OCI-LY7 (cell line): ENCODE results near the gene MAS1. TPM values are rescaled to one million over a fixed set of nuclear protein-coding genes. Genes with fewer than 3 reads are reported as not detected.
"Not testable (repeated sequence)": the region's sequence is repeated elsewhere in the genome, so short reads cannot be mapped to it uniquely, and the experiment has no call there.

Experiments
- BruUV-seq: library from RNA; stranded (reverse); fragments of 400-500 nt; replicated peaks from 2 replicates; lab custom pipeline; 2021; lab: Mats Ljungman, UMichigan
- CTCF ChIA-PET: fragments of 300-600 bp; sonication (Branson Sonifier 250); formaldehyde crosslinking; loops from one replicate; lab custom pipeline; 2022; ENCODE audit warnings: antibody characterized with exemption; ENCODE audit not compliant: unreplicated experiment; lab: Charles Lee
- POLR2A ChIA-PET: fragments of 300-600 bp; sonication (Branson Sonifier 250); formaldehyde crosslinking; loops from one replicate; lab custom pipeline; 2022; ENCODE audit warnings: antibody characterized with exemption; lab: Charles Lee
- DNase-seq: peaks from one replicate; pipeline ENCODE4 v3.0.0-alpha.2; 2015; ENCODE audit warnings: low spot score
- H2AFZ ChIP-seq: fragments of 200-600 bp; sonication (generic), shearing (Covaris generic); 2 replicates; pipeline ENCODE4 v1.6.1; 2014; ENCODE audit warnings: mild to moderate bottlenecking, antibody characterized with exemption, low read length, moderate library complexity
- H3K27ac ChIP-seq: fragments of 200-600 bp; sonication (generic); 2 replicates; pipeline ENCODE4 v1.5.1; 2014; ENCODE audit warnings: mixed run types, low read depth, mild to moderate bottlenecking, moderate library complexity, low read length, inconsistent platforms; ENCODE audit not compliant: poor library complexity, severe bottlenecking
- H3K36me3 ChIP-seq: fragments of 200-600 bp; sonication (generic); 2 replicates; pipeline ENCODE4 v1.6.1; 2014; ENCODE audit warnings: mild to moderate bottlenecking, antibody characterized with exemption, low read length, moderate library complexity, mixed read lengths; ENCODE audit not compliant: insufficient read depth
- H3K4me1 ChIP-seq: fragments of 200-600 bp; sonication (generic); 2 replicates; pipeline ENCODE4 v1.5.1; 2014; ENCODE audit warnings: mild to moderate bottlenecking, low read length; ENCODE audit not compliant: insufficient read depth, poor library complexity, severe bottlenecking
- H3K4me2 ChIP-seq: fragments of 200-600 bp; sonication (generic); 2 replicates; pipeline ENCODE4 v1.6.1; 2014; ENCODE audit warnings: mild to moderate bottlenecking, low read length
- H3K4me3 ChIP-seq: fragments of 200-600 bp; sonication (generic); 2 replicates; pipeline ENCODE4 v1.5.1; 2014; ENCODE audit warnings: mild to moderate bottlenecking, low read depth, low read length; ENCODE audit not compliant: poor library complexity, severe bottlenecking
- H3K79me2 ChIP-seq: fragments of 200-600 bp; sonication (generic); 2 replicates; pipeline ENCODE4 v1.6.1; 2016; ENCODE audit warnings: low read depth, mild to moderate bottlenecking, low read length, moderate library complexity, mixed read lengths; ENCODE audit not compliant: insufficient read depth
- H3K9me2 ChIP-seq: fragments of 200-600 bp; sonication (generic); 2 replicates; pipeline ENCODE4 v1.6.1; 2016; ENCODE audit warnings: mild to moderate bottlenecking, low read length, mixed read lengths; ENCODE audit not compliant: insufficient read depth
- H3K9me3 ChIP-seq: fragments of 200-600 bp; sonication (generic); 2 replicates; pipeline ENCODE4 v1.6.1; 2014; ENCODE audit warnings: mild to moderate bottlenecking, mixed run types, low read length, mixed read lengths
- H4K20me1 ChIP-seq: fragments of 200-600 bp; sonication (generic); 2 replicates; pipeline ENCODE4 v1.6.1; 2014; ENCODE audit warnings: mild to moderate bottlenecking, antibody characterized with exemption, low read length, moderate library complexity, mixed read lengths; ENCODE audit not compliant: insufficient read depth
- CTCF ChIP-seq: fragments of 200-600 bp; sonication (generic); conservative IDR thresholded peaks from 2 replicates; pipeline ENCODE4 v1.5.1; 2014; ENCODE audit warnings: mild to moderate bottlenecking, antibody characterized with exemption, low read length, moderate library complexity, mixed read lengths
- EZH2phosphoT487 ChIP-seq: fragments of 200-600 bp; sonication (generic); IDR thresholded peaks from 2 replicates; pipeline ENCODE4 v1.6.1; 2018; ENCODE audit warnings: low read depth, borderline replicate concordance, mild to moderate bottlenecking, mixed run types, antibody characterized with exemption, low read length, moderate library complexity, mixed read lengths
- intact Hi-C: fragments of 100-400 bp; cut with micrococcal nuclease; formaldehyde crosslinking; loops from one replicate; pipeline ENCODE4 v1.10.0; 2022; ENCODE audit not compliant: unreplicated experiment
- total RNA-seq, 2 experiments: library from RNA; depleted of rRNA in 1 of 2; stranded (reverse); fragments of >200 nt in 1 of 2; shearing (Covaris generic) in 1 of 2; gene quantifications; 2 replicates each; pipeline ENCODE4 v1.2.3, GENCODE V29; 2014 to 2022

Gene MAS1
- total RNA-seq, 2 experiments from 2014 or later: under 0.01 TPM; not detected in 1

GRCh38 chr6:159844737-159845645 is 45.8 kb upstream of the MAS1 start:
- no peak overlapping the region for H3K4me2 ChIP-seq
- no peaks in the 10 kb centered on the region for H3K79me2 ChIP-seq
- intact Hi-C loops: no loop called here
- H2AFZ ChIP-seq: no peak overlapping the region
- no peak overlapping the region for H3K27ac ChIP-seq
- H4K20me1 ChIP-seq: no peaks in the 10 kb centered on the region
- H3K9me2 ChIP-seq: no peaks in the 10 kb centered on the region
- H3K36me3 ChIP-seq: no peaks in the 10 kb centered on the region
- CTCF ChIA-PET: no interaction called here
- peaks cover 6% of the 10 kb centered on the region; the same call in 1 of the 2 replicates for H3K9me3 ChIP-seq
- TF ChIP-seq CTCF: no peak
- TF ChIP-seq EZH2phosphoT487: no peak
- POLR2A ChIA-PET: no interaction called here
- no peak for DNase-seq
- no peaks in the 10 kb centered on the region for H3K4me1 ChIP-seq
- no peak overlapping the region for H3K4me3 ChIP-seq
- no TSS peak for BruUV-seq

GRCh38 chr6:159848552-159848951 is 42.2 kb upstream of the MAS1 start:
- DNase-seq, H3K4me1 ChIP-seq, intact Hi-C loops, H2AFZ ChIP-seq, H3K4me3 ChIP-seq, H3K9me3 ChIP-seq, H3K36me3 ChIP-seq, H3K4me2 ChIP-seq, H3K9me2 ChIP-seq, H3K79me2 ChIP-seq, POLR2A ChIA-PET, H3K27ac ChIP-seq, CTCF ChIA-PET, BruUV-seq, H4K20me1 ChIP-seq: not testable (repeated sequence)

GRCh38 chr6:159849851-159850250 is 40.9 kb upstream of the MAS1 start:
- DNase-seq, H3K9me3 ChIP-seq, intact Hi-C loops, BruUV-seq, H3K9me2 ChIP-seq, POLR2A ChIA-PET, H2AFZ ChIP-seq, H3K4me1 ChIP-seq, H3K4me2 ChIP-seq, H3K79me2 ChIP-seq, H4K20me1 ChIP-seq, H3K36me3 ChIP-seq, H3K27ac ChIP-seq, CTCF ChIA-PET, H3K4me3 ChIP-seq: not testable (repeated sequence)
